GM19438 (cell line): ENCODE measurements around the gene OR4D6.
"Not testable (repeated sequence)": the region's sequence is repeated elsewhere in the genome, so short reads cannot be mapped to it uniquely, and the experiment has no call there.

Source experiments
- ATAC-seq: cut with Tn5 transposase; IDR thresholded peaks from one replicate; pipeline ENCODE4 v1.9.1; 2021; ENCODE audit warnings: low read depth; ENCODE audit not compliant: unreplicated experiment

The OR4D6 gene

GRCh38 chr11:59456661-59457060 is at the start of gene OR4D6:
Gene OR4D6, plus strand, starts transcription at chr11:59456961. Its CDS starts 0 bp downstream, at chr11:59456961.
- no peak for ATAC-seq

GRCh38 chr11:59413646-59414045 is 43.1 kb upstream of the OR4D6 start:
- no peak for ATAC-seq

- no peak for ATAC-seq
Observed at GRCh38 chr11:59415111-59415510, 41.6 kb upstream of the OR4D6 start.

- no peak for ATAC-seq
Observed at GRCh38 chr11:59416613-59417012, 40.1 kb upstream of the OR4D6 start.

GRCh38 chr11:59417023-59417422 is 39.7 kb upstream of the OR4D6 start:
- no peak for ATAC-seq

GRCh38 chr11:59418156-59418555 is 38.6 kb upstream of the OR4D6 start:
- ATAC-seq: no peak

- no peak for ATAC-seq
Observed at GRCh38 chr11:59423835-59424234, 32.9 kb upstream of the OR4D6 start.

GRCh38 chr11:59425131-59425530 is 31.6 kb upstream of the OR4D6 start:
- no peak for ATAC-seq

- ATAC-seq: no peak
Observed at GRCh38 chr11:59426361-59427067, 30.2 kb upstream of the OR4D6 start, which contains the start of gene OR5A2. Gene OR5A2, minus strand, starts transcription at chr11:59426413. Its CDS starts 3,460 bp downstream, at chr11:59422953.

GRCh38 chr11:59427068-59427382 is 29.7 kb upstream of the OR4D6 start:
- ATAC-seq: no peak

- peak; percentile 74 for ATAC-seq
Observed at GRCh38 chr11:59429924-59430516, 26.7 kb upstream of the OR4D6 start.

- ATAC-seq: no peak
Observed at GRCh38 chr11:59436169-59436568, 20.6 kb upstream of the OR4D6 start, which contains the start of gene OR5A1. Gene OR5A1, plus strand, starts transcription at chr11:59436469. Its CDS starts 6,700 bp downstream, at chr11:59443169.

GRCh38 chr11:59437770-59438169 is 19.0 kb upstream of the OR4D6 start:
- no peak for ATAC-seq

- not testable (repeated sequence) for ATAC-seq
Observed at GRCh38 chr11:59445624-59446023, 11.1 kb upstream of the OR4D6 start.

GRCh38 chr11:59448484-59448883 is 8.3 kb upstream of the OR4D6 start:
- ATAC-seq: no peak

- no peak for ATAC-seq
Observed at GRCh38 chr11:59459916-59460315, 3.2 kb downstream of the OR4D6 start.

GRCh38 chr11:59463190-59463641 is 6.5 kb downstream of the OR4D6 start:
- ATAC-seq: no peak

- ATAC-seq: no peak
Observed at GRCh38 chr11:59473015-59473414, 16.3 kb downstream of the OR4D6 start, which contains the start of gene OR4D10. Gene OR4D10, plus strand, starts transcription at chr11:59473315. Its CDS starts 4,115 bp downstream, at chr11:59477430.

- ATAC-seq: no peak
Observed at GRCh38 chr11:59475176-59475575, 18.4 kb downstream of the OR4D6 start.

GRCh38 chr11:59479906-59480305 is 23.1 kb downstream of the OR4D6 start:
- no peak for ATAC-seq

GRCh38 chr11:59480359-59480758 is 23.6 kb downstream of the OR4D6 start:
- ATAC-seq: no peak

GRCh38 chr11:59501931-59502330 is 45.2 kb downstream of the OR4D6 start:
- ATAC-seq: no peak
